HG03565 (cell line): ENCODE data around the gene AMOT.
A peak's percentile ranks its signal among the peaks of the same experiment; 100 is the strongest.
"Not testable (repeated sequence)": the region's sequence is repeated elsewhere in the genome, so short reads cannot be mapped to it uniquely, and the experiment has no call there.

ENCODE experiments used
- ATAC-seq: cut with Tn5 transposase; IDR thresholded peaks from one replicate; pipeline ENCODE4 v1.9.1; 2021; ENCODE audit warnings: mild to moderate bottlenecking, moderate library complexity; ENCODE audit not compliant: unreplicated experiment

Gene AMOT, protein sequence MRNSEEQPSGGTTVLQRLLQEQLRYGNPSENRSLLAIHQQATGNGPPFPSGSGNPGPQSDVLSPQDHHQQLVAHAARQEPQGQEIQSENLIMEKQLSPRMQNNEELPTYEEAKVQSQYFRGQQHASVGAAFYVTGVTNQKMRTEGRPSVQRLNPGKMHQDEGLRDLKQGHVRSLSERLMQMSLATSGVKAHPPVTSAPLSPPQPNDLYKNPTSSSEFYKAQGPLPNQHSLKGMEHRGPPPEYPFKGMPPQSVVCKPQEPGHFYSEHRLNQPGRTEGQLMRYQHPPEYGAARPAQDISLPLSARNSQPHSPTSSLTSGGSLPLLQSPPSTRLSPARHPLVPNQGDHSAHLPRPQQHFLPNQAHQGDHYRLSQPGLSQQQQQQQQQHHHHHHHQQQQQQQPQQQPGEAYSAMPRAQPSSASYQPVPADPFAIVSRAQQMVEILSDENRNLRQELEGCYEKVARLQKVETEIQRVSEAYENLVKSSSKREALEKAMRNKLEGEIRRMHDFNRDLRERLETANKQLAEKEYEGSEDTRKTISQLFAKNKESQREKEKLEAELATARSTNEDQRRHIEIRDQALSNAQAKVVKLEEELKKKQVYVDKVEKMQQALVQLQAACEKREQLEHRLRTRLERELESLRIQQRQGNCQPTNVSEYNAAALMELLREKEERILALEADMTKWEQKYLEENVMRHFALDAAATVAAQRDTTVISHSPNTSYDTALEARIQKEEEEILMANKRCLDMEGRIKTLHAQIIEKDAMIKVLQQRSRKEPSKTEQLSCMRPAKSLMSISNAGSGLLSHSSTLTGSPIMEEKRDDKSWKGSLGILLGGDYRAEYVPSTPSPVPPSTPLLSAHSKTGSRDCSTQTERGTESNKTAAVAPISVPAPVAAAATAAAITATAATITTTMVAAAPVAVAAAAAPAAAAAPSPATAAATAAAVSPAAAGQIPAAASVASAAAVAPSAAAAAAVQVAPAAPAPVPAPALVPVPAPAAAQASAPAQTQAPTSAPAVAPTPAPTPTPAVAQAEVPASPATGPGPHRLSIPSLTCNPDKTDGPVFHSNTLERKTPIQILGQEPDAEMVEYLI

DNA sequence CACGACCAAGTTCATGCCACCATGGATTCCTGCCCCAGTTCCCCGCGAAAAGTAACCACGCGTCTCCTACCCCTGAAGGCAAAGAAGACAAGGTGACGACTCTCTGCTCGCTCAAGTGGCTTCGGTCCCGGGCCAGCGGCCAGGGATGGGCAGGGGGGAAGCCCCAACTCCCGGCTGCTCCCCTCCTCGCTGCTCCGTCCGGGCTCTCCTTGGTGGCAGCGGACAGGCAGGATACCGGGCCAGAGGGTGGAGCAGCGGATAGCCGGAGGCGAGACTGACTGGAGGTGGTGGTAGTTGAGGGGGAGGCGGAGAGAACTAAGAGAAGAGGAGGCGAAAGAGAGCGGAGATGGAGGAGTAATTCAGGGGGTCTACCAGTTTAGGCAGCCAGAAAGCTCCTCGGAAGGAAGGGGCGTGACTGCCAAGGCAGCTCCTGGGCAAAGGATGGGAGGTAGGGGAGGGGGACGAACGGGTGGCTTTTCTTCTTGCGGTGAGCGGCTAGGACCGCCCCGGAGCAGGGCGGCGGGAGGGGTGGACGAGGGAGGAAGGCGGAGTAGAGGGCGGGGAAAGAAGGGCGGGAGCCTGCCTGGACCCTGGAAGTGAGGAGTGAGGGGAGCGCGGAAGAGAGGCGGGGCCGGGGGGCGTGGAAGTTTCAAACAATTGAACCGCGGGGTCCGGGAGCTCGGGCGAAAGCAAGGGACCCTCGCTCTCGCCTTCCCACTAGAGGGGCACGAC lies at the start of gene AMOT:
Gene AMOT, minus strand, starts transcription at position 450 of the 732 bp plus-strand sequence. CDS start 17,705 bp downstream, outside the sequence.
- ATAC-seq: peak; percentile 31

DNA sequence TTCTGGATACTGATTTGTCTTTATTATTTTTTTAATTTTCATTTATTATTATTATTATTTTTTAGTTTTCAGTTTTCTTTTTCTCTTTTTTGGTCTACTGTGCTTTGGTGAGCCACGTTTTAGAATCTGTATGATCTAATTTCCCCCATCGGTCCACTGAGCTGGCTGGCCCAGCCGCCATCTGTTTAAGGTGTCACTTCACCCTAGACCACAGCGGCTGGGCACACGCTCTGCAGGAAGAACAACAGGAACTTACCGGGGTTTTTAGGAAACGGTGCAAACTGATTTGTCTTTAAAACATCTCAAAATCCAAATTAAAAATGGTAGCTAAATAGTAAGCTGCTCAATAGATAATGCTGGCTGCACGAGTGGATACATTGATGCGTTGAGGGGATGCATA lies 48.8 kb upstream of the AMOT start:
- ATAC-seq: peak; percentile 49

DNA sequence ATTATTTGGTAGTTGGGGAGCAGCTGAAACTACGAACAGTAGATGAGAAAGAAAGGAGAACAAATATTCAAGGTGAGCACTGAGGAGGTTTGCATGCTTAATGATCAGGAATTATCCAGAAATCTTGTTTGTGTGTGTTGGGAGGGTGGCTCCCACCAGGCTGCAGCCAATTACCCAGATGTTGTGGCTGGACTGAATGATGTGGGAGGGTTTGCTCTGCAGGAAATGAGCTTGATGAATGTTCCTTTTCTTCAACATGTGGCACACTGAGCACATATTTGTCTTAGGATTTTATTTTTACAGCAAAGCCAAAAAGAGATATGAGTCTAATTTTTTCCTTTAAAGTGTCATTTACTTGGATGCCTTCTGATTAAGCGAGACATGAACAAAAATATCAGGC lies 48.3 kb upstream of the AMOT start:
- no peak for ATAC-seq

DNA sequence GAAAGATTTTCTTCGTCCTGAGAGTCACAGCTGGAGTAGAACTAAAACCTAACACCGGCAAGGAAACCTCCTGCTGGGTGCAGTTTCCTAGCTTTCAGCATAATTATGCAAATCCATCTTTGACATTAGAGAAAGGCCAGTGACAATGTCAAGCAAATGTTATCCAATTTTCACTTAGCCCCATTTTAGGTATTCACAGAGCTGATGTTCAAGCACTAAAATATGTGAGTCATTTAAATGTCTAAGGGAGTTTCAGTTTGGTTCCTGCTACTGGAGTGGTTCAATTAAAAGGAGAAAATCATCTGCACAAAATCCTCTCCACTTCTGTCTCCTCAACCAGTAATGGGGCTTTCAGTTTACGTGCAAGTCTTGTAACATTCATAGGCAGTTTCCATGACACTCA lies 37.1 kb upstream of the AMOT start:
- peak; percentile 43 for ATAC-seq

DNA sequence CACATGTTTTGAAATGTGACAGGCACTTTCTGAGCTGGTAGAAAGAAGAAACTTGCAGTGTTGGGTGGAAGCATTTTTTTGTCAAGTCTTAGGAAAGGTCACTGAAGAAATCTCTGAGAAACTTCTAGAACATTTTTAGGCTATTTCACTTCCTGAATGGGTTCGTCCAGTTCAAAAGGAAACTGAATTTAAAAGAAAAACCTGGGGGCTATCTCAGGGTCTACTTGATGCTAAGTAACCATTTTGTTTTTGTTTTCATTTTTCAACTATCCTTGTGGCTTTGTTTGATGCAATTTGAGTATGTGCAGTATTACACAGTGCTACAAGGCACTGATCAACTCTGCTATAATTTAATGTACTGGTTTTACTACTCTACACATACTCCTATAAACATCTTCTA lies 34.0 kb upstream of the AMOT start:
- no peak for ATAC-seq

DNA sequence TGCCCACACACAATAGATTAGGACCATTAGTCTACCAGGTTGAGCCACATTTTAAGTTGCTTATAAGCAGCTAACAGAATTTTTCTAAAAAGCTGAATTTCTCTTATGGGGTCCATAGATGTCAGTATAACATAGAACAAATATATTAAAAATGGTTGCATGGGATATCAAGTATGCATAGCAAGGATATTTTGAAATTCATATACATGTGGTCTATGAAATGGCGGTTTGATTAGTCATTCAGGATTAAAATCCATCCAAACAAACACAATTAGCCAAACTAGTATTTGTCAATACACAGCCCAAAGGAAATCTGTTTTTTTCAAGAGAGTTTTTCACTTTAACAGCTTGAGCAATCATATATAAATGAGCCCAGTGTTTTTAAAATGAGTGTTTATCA lies 33.5 kb upstream of the AMOT start:
- ATAC-seq: peak; percentile 29

DNA sequence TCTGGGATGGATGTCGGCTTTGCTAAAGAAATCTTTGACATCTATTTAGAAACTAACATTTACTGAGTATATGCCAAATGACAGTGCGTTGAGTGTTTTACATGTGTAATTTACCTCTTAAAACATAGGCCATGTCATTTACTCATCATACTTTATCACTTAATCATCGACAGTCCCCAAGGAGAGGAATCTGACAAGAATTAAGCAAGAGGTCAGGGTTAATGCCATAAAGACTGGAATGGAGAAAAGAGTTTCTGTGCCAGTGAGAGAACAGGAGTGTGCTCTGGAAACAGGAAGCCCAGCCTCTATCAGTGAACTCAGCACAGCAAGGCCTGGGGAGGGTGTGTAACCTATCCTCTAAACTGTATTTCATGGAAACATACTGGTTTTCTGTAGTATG lies 28.0 kb upstream of the AMOT start:
- ATAC-seq: no peak

DNA sequence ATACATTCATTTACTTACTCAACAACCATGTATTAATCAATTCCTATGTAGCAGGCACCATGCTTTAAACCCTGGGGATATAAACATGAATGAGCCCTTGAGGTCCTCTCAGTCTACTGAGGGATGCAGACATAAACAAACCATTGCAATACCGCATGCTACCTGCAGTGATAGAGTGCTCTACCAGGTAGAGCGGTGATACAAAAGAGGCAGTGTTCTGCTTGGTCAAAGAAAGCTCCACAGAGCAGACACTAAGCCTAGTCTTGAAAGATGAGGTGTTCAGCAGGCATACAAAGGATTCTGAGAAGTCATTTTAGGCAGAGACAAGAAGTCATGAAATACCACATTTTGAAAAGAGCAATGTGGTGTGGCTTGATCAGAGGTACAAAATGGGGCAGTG lies 26.9 kb upstream of the AMOT start:
- peak; percentile 92 for ATAC-seq

DNA sequence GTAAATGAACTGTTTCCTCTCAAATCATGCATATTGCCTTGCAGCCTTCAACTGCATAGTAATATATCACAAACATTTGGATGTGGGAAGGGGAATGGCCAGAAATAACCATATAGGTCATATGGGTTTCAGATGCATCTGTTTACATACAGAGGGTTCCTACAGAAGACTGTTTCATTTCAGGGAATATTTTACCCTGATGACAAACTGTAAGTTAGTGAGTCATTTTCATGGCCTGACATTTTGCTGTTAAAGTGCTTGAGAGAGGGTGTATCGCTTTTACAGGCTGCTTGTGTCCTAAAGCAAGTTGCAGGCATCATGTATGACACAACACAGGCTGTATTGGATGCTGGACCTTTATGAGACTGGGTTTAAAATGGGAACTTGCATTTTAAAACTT lies 25.5 kb upstream of the AMOT start:
- ATAC-seq: no peak

DNA sequence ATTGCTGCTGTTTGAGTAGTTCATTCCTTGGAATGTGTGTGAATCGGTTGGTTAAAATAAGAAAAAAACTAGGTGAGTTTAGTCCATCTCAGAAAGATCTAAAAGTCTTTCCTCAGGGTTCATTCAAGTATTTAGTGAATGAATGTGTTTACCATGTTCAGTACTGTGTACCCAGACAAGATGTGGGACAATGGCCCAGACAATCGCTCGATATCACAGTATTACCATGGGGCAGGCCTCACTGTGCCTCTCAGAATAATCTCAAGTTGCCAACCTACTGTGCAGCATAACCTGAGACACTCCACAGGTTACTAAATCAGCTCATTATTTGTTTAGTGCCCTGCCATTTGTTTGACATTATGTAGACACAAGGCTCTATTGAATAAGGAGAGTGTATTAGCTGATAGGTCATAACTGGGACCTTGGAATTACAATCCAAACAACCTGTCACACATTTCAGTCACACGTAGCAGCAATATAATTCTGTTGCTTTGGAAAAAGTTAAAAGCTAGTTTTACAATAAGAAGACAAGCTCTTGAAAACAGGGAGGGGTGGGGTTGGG lies 24.9 kb upstream of the AMOT start:
- no peak for ATAC-seq

DNA sequence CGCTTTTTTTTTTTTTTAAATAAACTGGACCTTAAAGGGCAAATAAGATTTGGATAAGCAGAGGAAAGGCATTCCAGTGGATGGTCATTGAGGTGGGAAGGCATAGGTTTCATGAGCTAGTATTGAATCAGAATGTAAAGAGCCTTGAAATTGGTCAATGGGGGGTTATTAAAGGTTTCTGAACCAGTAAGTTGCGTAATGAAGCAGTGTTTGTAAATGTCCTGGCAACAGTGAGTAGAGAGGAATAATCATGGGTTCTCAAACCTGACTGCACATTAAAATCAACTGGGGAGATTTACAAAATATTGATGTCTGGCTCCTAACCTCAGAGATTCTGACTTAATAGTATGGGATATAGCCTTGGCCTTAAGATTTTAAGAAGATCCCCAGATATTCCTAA lies 23.2 kb upstream of the AMOT start:
- ATAC-seq: no peak

DNA sequence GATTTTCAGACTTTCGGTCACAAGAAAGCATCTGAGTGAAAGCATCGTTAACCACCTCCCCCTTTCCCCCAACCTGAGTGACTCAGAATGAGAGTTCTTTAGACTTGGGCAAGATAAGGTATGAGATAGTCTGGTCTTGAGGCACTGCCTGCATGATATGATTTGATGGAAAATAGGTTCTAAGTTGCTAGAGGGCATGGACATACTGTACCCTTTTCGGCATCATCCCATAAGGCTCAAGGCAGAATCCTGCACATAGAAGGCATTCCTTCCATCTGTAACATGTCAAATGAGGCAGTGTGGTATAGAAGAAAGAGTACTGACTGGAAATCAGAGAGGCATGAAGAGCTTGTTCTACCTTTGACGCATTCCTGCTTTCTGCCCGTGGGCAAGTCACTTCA lies 16.8 kb upstream of the AMOT start:
- no peak for ATAC-seq

DNA sequence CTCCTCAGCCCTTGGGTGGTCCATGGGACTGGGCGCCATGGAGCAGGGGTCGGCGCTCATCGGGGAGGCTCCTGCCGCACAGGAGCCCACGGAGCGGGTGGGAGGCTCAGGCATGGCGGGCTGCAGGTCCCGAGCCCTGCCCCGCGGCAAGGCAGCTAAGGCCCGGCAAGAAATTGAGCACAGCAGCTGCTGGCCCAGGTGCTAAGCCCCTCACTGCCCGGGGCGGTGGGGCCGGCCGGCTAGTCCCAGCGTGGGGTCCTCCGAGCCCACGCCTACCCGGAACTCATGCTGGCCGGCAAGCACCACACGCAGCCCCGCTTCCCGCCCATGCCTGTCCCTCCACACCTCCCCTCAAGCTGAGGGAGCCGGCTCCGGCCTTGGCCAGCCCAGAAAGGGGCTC lies 14.3 kb upstream of the AMOT start:
- ATAC-seq: not testable (repeated sequence)

DNA sequence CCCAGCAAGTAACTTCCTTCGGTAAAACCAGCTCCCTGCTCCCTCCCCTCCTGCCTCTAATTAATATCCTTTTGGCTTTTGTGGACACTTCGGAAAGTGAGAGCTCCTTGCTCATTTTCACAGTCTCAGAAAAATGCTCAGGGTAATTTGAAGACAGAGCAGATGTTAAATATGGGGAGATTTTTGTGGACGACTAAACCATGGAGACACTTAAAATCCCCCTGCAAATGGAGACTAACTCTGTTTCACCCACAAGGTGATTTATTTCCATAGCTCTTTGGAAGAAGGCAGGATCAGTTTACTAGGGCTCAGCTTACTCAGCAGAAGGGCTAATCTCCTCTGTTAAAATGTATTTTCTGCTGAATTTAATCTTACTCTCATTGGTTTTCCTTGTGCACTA lies 12.2 kb upstream of the AMOT start:
- no peak for ATAC-seq

DNA sequence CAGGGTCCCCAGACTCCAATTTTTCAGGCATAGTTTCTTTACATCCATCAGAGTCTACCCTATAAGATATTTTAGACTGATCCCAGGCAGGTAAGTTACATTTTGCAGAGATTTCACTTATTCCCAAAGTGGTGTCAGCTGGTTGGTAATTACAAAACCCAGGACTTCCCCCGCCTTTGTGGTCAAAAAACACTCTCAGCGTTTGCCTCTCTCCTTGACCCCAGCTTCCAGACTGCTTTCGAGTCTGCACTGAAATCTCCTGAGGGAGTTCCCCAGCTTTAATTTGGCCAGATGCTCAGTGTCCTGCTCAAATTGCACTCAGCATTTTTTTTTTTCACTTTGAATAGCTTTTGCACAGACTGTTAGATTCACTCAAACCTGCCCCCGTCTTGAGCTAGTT lies 11.2 kb upstream of the AMOT start:
- ATAC-seq: peak; percentile 57

DNA sequence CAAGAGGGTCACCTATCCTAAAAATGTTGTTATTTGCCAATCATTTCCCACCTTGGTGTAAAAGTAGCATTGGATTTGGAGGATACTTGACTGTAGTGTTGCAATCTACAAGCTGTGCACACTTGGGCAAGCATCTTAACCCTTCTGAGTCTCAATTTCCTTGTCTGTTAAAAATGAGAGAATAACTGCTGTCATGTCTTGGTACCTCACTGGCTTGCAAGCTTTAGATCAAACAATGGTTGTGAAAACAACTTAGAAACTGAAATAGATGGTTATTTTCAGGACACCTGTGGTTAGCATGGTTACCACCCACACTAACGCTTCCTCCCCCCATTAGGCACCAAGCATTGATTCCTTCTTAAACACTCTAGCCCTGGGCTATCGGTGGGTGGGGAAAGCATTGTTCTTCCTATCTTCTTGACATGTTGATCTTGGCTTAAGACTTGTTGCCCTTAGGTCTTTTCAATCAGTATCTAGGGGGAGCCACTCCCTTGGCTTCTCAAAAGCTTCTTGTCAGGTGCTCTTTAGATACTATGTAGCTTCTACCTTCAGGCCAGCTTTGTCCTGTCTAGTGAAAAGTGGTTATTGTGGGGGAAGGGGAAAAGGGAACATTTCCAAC lies 10.6 kb upstream of the AMOT start:
- peak; percentile 87 for ATAC-seq

DNA sequence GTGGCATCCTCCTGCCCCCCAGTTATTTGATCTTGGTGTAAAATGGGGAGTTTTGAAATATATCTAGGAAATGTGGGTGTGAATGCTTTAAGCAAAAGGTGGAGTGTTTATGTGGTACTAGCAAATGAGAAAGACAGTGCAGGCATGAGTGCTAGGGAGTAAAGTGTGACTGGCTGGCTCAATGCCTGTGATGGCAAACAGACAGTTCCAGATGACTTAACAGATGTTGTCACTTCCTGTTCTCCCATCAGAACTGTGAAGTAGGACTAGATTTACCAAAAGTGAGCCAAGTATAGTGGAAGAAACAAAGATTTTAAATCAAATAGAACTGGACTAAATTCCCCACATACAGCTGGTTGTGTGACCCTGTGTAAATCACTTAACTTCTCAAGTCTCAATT lies 8.4 kb upstream of the AMOT start:
- ATAC-seq: no peak

DNA sequence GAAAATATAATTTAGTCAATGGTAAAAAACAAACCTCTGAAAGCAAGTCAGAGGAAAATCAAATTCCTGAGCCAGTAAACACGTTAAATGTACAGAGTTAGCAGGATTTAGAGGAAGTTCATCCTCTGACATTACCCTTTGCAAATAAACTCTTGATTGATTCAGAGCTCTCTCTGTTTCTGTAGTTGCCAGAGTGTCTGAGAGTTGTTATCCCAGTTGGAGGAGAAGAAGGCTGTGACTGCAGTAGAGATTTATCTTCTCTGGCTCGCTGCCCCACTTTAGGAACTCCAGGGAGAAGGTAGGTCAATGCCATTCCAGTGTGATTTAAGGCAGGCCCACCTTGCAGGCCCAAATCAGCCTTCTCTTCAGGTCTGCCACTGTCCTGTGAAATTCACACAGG lies 6.2 kb upstream of the AMOT start:
- no peak for ATAC-seq

DNA sequence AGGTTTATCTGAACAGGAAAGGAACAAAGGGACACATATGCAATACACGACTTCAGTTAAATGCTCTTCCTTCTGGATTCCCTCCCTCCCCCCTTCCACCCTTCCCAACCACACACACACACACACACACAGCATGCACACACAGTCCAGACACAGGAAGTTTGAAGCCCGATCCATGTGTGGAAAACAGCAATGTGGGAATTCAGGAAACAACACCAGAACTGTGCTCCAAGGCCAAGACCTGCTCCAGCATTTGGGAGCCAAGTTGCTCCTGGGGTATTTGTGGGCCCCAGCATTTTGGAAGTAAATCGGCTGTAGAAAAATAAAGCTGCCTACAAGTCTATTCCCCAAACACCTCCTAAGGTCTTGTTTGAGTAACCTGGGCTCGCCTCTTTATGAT lies 5.6 kb upstream of the AMOT start:
- no peak for ATAC-seq

DNA sequence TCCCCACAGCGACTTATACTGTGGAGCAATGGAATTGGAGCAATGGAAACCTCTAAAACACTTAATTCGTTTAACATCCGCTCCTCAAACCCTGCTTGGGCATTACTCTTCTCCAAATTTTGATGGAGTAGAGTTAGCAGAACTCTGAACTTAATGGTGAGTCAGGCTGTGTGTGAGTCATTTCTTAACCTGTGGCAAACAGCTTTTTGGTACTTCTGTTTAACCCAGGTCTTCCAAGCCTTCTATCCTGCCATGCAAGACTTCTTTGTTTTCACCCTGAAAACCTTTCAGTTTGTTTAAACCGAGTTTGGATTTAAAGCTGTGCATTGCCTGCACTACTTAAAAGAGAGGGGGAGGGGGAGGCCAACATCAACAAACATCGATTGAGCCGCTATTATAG lies 3.6 kb upstream of the AMOT start:
- peak; percentile 27 for ATAC-seq
